GM23248 (cell line): ENCODE results near the gene SAP30BP.

Experiments used
- EZH2 ChIP-seq: fragments of 200-600 bp; sonication (generic); IDR thresholded peaks from 2 replicates; pipeline ENCODE4 v1.6.1; 2018; ENCODE audit warnings: antibody characterized with exemption, mild to moderate bottlenecking; ENCODE audit not compliant: insufficient read depth, poor library complexity, severe bottlenecking
- EZH2phosphoT487 ChIP-seq: fragments of 200-600 bp; sonication (generic); IDR thresholded peaks from 2 replicates; pipeline ENCODE4 v1.6.1; 2018; ENCODE audit warnings: antibody characterized with exemption, moderate library complexity, mild to moderate bottlenecking, low read depth; ENCODE audit not compliant: insufficient read depth

GRCh38 chr17:75693500-75694481, 26.7 kb downstream of the SAP30BP start:
- TF ChIP-seq EZH2phosphoT487 (no peak), EZH2 (no peak)
